Ishikawa (cell line): ENCODE measurements around the gene GART.
A peak's percentile ranks its signal among the peaks of the same experiment; 100 is the strongest.

Experiments used
- MAX ChIP-seq: IDR thresholded peaks from 2 replicates; pipeline ENCODE4 v1.6.1; 2012
- TAF1 ChIP-seq: IDR thresholded peaks from 2 replicates; pipeline ENCODE4 v1.6.1; 2012; ENCODE audit warnings: low read depth, mild to moderate bottlenecking

GRCh38 chr21:33542640-33543504, 955 bp upstream of the GART start, which contains the start of gene SON:
- TF ChIP-seq TAF1 (peak; percentile 85), MAX (peak; percentile 78; the same call in 1 of the 2 replicates)
